HG03196 (cell line): ENCODE results near the gene PLCL1.

ENCODE experiments used
- ATAC-seq: cut with Tn5 transposase; IDR thresholded peaks from one replicate; pipeline ENCODE4 v1.9.1; 2021; ENCODE audit not compliant: unreplicated experiment

Gene PLCL1

GRCh38 chr2:197852108-197852507, 47.7 kb downstream of the PLCL1 start:
- ATAC-seq, result no peak

- ATAC-seq, result no peak
Observed at GRCh38 chr2:197853549-197853948, 49.2 kb downstream of the PLCL1 start.

DNA sequence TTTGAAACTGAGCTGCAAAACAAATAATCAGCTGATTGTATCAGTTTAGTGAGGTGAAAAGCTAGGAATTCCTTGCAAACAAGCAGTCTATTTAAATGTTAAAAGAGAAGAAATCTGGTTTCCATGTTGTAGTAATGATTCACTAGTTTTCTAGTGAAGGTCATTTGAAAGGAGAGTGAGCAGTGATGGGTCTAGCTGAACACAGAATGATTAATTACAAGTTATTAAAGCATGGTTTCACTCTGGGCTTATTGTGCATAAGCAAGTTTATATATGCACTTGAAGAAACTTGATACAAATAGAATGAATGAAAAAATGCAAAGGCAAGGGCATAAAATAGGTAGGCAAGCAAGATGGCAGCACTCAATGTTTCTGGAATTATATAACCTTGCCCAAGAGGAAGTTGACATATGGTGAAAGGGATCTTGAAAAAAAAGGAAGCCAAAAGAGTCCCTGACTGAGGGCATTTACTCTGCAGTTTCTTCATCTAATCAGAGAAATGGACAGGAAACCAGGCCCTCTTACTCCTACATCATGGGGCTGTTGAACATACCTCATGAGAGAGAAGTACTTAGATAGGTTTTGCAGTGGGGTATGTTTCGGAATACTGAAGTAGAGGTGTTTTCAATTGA, 53.2 kb downstream of the PLCL1 start:
- ATAC-seq, result no peak

GRCh38 chr2:197858607-197859140, 54.3 kb downstream of the PLCL1 start:
- ATAC-seq, result no peak

DNA sequence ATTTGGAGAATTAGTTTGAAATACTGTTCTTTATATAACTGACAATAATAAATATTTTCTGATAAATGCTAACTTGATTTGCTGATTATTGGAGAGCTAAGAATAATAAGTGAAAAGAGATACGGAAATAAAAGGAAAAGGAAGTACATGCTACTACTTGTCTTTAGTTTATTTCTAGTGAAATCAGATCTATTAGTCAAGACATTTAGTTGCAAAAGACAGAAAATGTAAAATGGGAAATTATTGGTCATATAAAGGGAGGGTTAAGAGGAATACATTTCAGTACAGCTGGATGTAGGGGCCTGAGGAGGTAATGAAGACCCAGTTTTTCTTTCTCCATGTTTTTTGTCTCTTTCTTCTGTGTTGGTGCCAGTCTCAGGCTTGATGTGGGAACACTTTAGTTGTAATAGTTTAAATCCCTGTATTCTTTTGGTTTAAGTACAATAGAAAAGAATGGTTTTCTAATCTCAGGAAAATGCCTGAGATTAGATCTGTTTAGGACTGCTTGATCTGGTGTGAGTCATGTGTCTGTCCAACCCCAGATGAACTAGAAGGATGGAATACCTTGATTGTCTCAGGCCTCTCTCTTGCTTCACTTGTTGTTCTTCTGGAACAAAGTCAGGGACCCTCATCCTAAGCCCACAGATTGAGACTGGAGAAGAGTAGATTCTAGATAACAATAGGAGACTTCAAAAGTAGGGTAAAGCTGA, 58.0 kb downstream of the PLCL1 start:
- no peak for ATAC-seq

DNA sequence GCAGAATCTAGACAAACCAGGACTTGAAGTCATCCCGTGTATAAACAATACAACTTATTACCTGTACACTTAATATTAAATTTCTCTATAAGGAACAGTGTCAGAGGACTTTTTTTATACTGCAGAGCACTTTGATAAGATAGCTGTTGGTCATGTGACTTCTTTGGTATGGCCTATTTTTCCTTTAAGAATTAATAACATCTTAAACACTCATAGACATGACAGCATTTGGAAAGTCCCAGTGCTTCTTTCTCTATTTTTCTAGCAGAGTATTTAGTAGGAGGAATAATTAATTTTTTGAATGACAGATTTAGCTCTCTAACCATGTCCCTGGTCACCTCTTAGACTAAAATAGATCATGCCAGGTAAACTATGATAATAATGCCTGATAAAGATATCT, 59.4 kb downstream of the PLCL1 start:
- ATAC-seq, result no peak

DNA sequence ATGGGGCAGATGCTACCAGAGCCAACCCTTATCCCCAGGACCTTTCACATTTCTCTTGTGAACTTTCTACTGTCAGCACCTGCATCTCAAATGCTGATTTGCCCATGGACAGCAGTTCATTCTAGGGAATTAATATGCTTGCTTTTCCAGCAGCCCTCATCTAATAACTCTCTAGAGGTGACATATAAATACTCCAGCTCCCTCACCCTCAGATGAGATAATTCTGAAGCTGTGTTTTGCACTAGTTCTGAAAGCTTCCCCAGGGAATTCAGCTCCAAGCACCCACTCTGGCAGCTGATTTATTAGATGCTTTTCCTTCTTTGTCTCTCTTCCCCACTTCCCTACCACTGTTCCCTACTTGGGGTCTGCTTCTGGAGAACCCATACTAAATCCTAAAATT, 62.1 kb downstream of the PLCL1 start:
- ATAC-seq, result no peak

DNA sequence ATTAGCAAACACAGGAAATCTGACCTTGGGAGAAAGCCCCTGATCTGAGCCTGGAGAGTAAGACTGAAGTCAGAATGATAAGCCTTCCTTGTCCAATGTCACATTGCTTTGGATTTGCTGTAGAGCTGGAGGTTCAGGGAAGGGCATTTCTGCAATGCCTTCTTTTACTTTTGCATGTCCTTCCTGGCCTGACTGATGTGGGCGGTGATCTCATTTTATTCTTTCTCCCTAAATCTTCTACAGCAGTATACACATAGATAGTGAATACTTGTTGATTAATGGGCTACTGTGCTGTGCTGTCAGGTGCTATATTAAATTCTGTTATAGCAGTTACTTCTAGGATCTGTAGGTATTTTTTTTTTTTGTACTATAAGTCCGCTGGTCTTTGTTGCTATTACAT, 62.6 kb downstream of the PLCL1 start:
- ATAC-seq, result no peak

DNA sequence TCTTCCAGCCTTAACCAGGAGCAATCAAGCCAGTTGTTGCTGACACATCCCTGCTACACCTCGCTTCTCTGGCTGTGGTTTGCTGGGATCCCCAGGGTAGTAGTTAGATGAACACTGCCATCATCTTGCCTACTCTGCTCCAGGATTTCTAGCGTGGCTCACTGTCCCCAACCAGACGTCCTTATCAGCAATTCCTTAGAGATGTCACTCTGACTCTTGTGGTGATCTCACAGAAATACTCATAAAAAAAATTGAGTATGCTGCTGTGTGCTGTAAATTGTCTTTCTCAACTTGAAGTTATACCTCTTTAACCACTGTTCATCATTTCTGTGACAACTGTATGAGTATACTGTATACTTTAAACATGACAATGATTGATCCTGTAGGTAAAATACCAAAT, 63.2 kb downstream of the PLCL1 start:
- ATAC-seq, result no peak

DNA sequence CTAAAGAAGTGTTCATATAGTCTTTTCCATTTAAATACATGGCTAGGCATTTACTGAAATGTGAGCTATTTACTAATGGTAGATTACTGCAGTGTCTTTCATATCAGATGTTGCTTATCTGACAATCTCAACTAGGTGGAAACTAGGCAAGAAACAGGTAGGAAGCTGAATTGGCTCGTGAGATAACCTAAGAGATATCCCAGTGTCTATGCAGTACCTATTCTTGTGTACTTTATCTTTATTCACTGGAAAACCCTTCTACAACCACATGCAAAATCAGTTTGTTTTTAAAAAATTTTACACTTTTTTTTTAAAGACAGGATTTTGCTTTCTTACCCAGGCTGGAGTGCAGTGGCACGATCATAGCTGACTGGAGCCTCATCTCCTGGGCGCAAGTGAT, 63.8 kb downstream of the PLCL1 start:
- ATAC-seq, result no peak

- no peak for ATAC-seq
Observed at GRCh38 chr2:197869041-197869440, 64.6 kb downstream of the PLCL1 start.

DNA sequence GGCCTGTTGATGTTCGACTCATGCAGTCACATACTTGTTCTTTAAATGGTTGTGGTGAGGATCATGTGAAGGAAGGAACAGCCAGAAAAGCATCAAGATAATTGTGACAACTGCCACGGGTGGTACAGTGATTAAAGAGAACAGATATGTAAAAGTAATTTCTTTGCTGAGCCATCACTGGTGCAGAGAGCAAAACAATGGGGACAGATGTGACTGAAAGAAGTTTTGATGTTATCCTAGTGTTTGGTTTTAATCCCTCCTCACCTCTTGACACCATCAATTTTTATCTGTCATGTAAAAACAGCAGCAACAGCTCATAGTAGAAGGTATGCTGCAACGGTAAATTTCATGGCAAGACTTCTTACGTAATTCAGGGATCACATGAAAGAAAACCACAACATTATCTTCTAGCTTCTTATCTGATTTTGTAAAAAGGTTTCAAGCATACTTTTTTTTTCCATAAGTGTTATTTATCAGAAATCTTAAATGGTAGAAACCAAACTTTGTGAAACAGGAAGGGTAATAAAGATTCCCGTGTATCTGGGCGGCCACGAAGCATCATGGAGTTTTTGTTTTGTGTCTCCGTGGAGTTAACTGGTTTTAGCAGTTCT, 65.2 kb downstream of the PLCL1 start:
- ATAC-seq, result no peak

DNA sequence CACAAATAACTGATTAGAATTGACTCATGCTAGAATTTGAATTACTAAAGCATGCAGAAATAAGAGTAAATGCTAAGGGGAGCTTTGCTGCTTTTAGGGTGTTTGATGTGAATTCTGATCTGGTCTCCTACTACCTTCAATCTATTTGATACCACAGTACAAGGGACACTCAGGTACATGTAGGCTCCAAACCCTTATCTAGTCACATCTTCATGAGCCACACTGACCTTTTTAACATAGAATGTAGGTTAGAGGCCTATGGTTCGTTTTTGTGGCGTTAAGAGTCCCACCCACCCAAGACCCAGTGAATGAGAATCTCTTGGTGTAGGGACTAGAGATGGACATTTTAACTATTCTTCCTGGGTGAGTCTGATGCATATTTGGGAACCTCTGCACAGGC, 65.7 kb downstream of the PLCL1 start:
- no peak for ATAC-seq

- ATAC-seq, result no peak
Observed at GRCh38 chr2:197871780-197872456, 67.5 kb downstream of the PLCL1 start.

- ATAC-seq, result no peak
Observed at GRCh38 chr2:197873293-197873701, 68.9 kb downstream of the PLCL1 start.

- ATAC-seq, result no peak
Observed at GRCh38 chr2:197875763-197876162, 71.4 kb downstream of the PLCL1 start.

DNA sequence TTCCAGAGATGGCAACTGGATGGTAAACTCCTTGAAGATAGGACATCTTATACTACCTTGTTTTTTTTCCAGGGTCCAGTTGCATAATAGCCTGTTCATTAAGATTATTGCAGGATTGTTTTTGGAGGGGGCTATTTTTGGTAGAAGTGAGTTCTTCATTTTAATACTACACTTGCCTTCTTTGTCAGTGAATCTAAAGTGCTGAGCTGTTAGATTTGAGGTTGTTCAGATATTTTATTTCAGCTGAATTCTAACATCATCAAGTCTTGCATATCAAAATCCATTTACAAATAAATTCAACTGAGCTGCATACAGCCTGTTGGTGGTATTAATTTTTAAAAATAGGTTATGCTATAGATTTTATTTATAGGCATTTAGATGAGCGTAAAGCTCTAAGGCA, 72.1 kb downstream of the PLCL1 start:
- ATAC-seq, result no peak

DNA sequence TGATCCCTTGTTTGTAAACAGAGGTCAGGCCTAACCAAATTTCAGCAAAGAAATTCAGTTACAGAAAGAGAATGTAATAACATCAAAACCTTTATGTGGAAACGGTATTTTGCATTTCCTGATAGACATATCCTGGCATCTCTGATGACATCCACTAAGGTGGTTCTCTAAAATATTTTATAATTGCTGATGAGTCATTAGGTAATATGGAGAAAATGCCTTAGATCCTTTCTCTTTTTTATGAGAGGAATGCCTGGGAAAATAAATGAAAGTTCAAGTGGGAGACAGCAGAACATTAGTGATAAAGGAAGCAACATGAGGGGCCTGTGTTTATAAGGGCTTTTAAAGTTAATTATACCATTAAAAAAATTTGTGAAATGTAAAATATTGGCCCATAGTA, 72.6 kb downstream of the PLCL1 start:
- no peak for ATAC-seq

- ATAC-seq, result no peak
Observed at GRCh38 chr2:197878792-197879191, 74.4 kb downstream of the PLCL1 start.

- ATAC-seq, result no peak
Observed at GRCh38 chr2:197879812-197880408, 75.5 kb downstream of the PLCL1 start.

GRCh38 chr2:197883354-197884032, 79.1 kb downstream of the PLCL1 start:
- ATAC-seq, result no peak
